ENCODE measurements around the gene CUL4B. TPM values are rescaled to one million over a fixed set of nuclear protein-coding genes. Genes with fewer than 3 reads are reported as not detected.
"Not testable (repeated sequence)": the region's sequence is repeated elsewhere in the genome, so short reads cannot be mapped to it uniquely, and the experiment has no call there.

Gene CUL4B
- total and polyA plus RNA-seq, 2 experiments from 2014 or later = 12.7 to 42.9 TPM

DNA sequence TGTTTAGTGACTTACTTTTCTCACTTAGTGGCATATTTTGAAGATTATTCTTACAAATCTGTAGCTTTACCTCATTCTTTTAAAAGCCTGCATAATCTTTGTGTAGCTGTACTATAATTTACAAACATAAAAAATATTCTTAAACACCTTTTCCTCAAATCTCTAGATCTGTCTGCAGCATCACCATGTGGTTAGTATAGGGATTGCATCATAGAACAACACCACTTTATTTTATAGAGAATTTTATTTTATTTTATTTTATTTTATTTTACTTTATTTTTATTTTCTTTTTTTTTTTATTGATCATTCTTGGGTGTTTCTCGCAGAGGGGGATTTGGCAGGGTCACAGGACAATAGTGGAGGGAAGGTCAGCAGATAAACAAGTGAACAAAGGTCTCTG lies 85.3 kb downstream of the CUL4B start:
- not testable (repeated sequence) for H3K27ac Mint-ChIP-seq

More for the DNA sequence above, 85.3 kb downstream of the CUL4B start:
- H3K9me3 Mint-ChIP-seq; H3K4me3 ChIP-seq; ATAC-seq; H3K4me1 ChIP-seq (ENCODE audit: insufficient read depth); H3K79me2 ChIP-seq (replicated peaks; ENCODE audit: insufficient read depth); H2AFZ ChIP-seq; H3F3A ChIP-seq (replicated peaks; ENCODE audit: low read depth); H3K4me1 Mint-ChIP-seq; H4K20me1 ChIP-seq (replicated peaks; ENCODE audit: insufficient read depth); H3K36me3 Mint-ChIP-seq (ENCODE audit: low read depth); H3K9me2 ChIP-seq (ENCODE audit: insufficient read depth); H3K4me2 ChIP-seq; H3K27ac ChIP-seq (ENCODE audit: low read depth); H3K4me3 Mint-ChIP-seq; H3K27me3 ChIP-seq (ENCODE audit: insufficient read depth); H3K27me3 Mint-ChIP-seq (ENCODE audit: insufficient read depth, low read depth, poor library complexity); H3K36me3 ChIP-seq (ENCODE audit: insufficient read depth): not testable (repeated sequence)
- TF ChIP-seq, protein P1, sequence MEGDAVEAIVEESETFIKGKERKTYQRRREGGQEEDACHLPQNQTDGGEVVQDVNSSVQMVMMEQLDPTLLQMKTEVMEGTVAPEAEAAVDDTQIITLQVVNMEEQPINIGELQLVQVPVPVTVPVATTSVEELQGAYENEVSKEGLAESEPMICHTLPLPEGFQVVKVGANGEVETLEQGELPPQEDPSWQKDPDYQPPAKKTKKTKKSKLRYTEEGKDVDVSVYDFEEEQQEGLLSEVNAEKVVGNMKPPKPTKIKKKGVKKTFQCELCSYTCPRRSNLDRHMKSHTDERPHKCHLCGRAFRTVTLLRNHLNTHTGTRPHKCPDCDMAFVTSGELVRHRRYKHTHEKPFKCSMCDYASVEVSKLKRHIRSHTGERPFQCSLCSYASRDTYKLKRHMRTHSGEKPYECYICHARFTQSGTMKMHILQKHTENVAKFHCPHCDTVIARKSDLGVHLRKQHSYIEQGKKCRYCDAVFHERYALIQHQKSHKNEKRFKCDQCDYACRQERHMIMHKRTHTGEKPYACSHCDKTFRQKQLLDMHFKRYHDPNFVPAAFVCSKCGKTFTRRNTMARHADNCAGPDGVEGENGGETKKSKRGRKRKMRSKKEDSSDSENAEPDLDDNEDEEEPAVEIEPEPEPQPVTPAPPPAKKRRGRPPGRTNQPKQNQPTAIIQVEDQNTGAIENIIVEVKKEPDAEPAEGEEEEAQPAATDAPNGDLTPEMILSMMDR (conservative IDR thresholded peaks at IDR 0.05; ENCODE audit: low read depth in 2 of 2) = peak in 1 of 2 experiments; percentile 46; a peak in 3 of 4 replicates
- peak; percentile 26 for DNase-seq (ENCODE audit: low spot score)

Small RNAs within 50 kb of the gene (small RNA-seq; reads per million reads assigned to genes)
- gene RNU7-37P (ENCODE audit: low replicate concordance) = not detected

Other genes with a start within 250 kb of the CUL4B start
- gene TMEM255A, start 249.5 kb downstream of the CUL4B start, total RNA-seq (2014; rRNA removed; shearing (Covaris generic)) = 0.16 and 0.28 TPM in 2 replicates
- 0.21 and 0.40 TPM in 2 replicates for gene TMEM255A, start 249.5 kb downstream of the CUL4B start, polyA plus RNA-seq (2016; fragmentation: Nextera tagmentation; extraction: Ambion mirVana)
- gene ATP1B4, start 198.9 kb downstream of the CUL4B start, total RNA-seq (2014; rRNA removed; shearing (Covaris generic)) = not detected in 2 replicates
- not detected in 2 replicates for gene ATP1B4, start 198.9 kb downstream of the CUL4B start, polyA plus RNA-seq (2016; fragmentation: Nextera tagmentation; extraction: Ambion mirVana)
- 40.9 and 46.1 TPM in 2 replicates for gene LAMP2, start 91.7 kb downstream of the CUL4B start, total RNA-seq (2014; rRNA removed; shearing (Covaris generic))
- gene LAMP2, start 91.7 kb downstream of the CUL4B start, polyA plus RNA-seq (2016; fragmentation: Nextera tagmentation; extraction: Ambion mirVana) = 19.5 and 24.4 TPM in 2 replicates
- 33.0 and 34.4 TPM in 2 replicates for gene MCTS1, start 43.1 kb upstream of the CUL4B start, total RNA-seq (2014; rRNA removed; shearing (Covaris generic))
- 55.9 and 58.2 TPM in 2 replicates for gene MCTS1, start 43.1 kb upstream of the CUL4B start, polyA plus RNA-seq (2016; fragmentation: Nextera tagmentation; extraction: Ambion mirVana)
- gene C1GALT1C1, start 69.1 kb upstream of the CUL4B start, total RNA-seq (2014; rRNA removed; shearing (Covaris generic)) = 16.4 and 18.8 TPM in 2 replicates
- gene C1GALT1C1, start 69.1 kb upstream of the CUL4B start, polyA plus RNA-seq (2016; fragmentation: Nextera tagmentation; extraction: Ambion mirVana) = 13.1 and 16.3 TPM in 2 replicates

All from GM23338 (cell line).